ENCODE results near the gene MAPK13.

The MAPK13 gene

GRCh38 chr6:36132246-36132895, 2.1 kb downstream of the MAPK13 start:
- no peak overlapping the region for H3K9ac ChIP-seq (ENCODE audit: low read length)
- peaks cover 4% of the 10 kb centered on the region for H3K36me3 ChIP-seq (ENCODE audit: control insufficient read depth, insufficient read depth, low read length)
- peaks cover 16% of the 10 kb centered on the region for H3K4me1 ChIP-seq (ENCODE audit: control insufficient read depth, insufficient read depth, low read length)
- H3K9me3 ChIP-seq (ENCODE audit: control insufficient read depth, low read length), result no peaks in the 10 kb centered on the region
- no peaks in the 10 kb centered on the region for H3K27me3 ChIP-seq (ENCODE audit: control insufficient read depth, insufficient read depth, low read length)
- H3K4me3 ChIP-seq (ENCODE audit: low read length), result no peak overlapping the region

GRCh38 chr6:36133148-36133547, 2.8 kb downstream of the MAPK13 start:
- Histone ChIP-seq H3K9ac (ENCODE audit: low read length) (no peak overlapping the region), H3K4me1 (ENCODE audit: control insufficient read depth, insufficient read depth, low read length) (peaks cover 16% of the 10 kb centered on the region), H3K4me3 (ENCODE audit: low read length) (no peak overlapping the region), H3K27me3 (ENCODE audit: control insufficient read depth, insufficient read depth, low read length) (no peaks in the 10 kb centered on the region), H3K9me3 (ENCODE audit: control insufficient read depth, low read length) (no peaks in the 10 kb centered on the region), H3K36me3 (ENCODE audit: control insufficient read depth, insufficient read depth, low read length) (peaks cover 4% of the 10 kb centered on the region)

- H3K36me3 ChIP-seq (ENCODE audit: control insufficient read depth, insufficient read depth, low read length), result peaks cover 4% of the 10 kb centered on the region
- H3K27me3 ChIP-seq (ENCODE audit: control insufficient read depth, insufficient read depth, low read length), result no peaks in the 10 kb centered on the region
- H3K4me1 ChIP-seq (ENCODE audit: control insufficient read depth, insufficient read depth, low read length), result peaks cover 16% of the 10 kb centered on the region
- H3K9ac ChIP-seq (ENCODE audit: low read length), result no peak overlapping the region
- H3K4me3 ChIP-seq (ENCODE audit: low read length), result no peak overlapping the region
- H3K9me3 ChIP-seq (ENCODE audit: control insufficient read depth, low read length), result no peaks in the 10 kb centered on the region
Observed at GRCh38 chr6:36133912-36134311, 3.6 kb downstream of the MAPK13 start.

GRCh38 chr6:36135053-36135731, 4.9 kb downstream of the MAPK13 start:
- Histone ChIP-seq H3K36me3 (ENCODE audit: control insufficient read depth, insufficient read depth, low read length) (peaks cover 8% of the 10 kb centered on the region), H3K4me3 (ENCODE audit: low read length) (no peak overlapping the region), H3K9ac (ENCODE audit: low read length) (no peak overlapping the region), H3K27me3 (ENCODE audit: control insufficient read depth, insufficient read depth, low read length) (no peaks in the 10 kb centered on the region), H3K9me3 (ENCODE audit: control insufficient read depth, low read length) (no peaks in the 10 kb centered on the region), H3K4me1 (ENCODE audit: control insufficient read depth, insufficient read depth, low read length) (peaks cover 16% of the 10 kb centered on the region)

- Histone ChIP-seq H3K4me1 (ENCODE audit: control insufficient read depth, insufficient read depth, low read length) (peaks cover 16% of the 10 kb centered on the region), H3K4me3 (ENCODE audit: low read length) (no peak overlapping the region), H3K27me3 (ENCODE audit: control insufficient read depth, insufficient read depth, low read length) (no peaks in the 10 kb centered on the region), H3K36me3 (ENCODE audit: control insufficient read depth, insufficient read depth, low read length) (peaks cover 8% of the 10 kb centered on the region), H3K9ac (ENCODE audit: low read length) (no peak overlapping the region), H3K9me3 (ENCODE audit: control insufficient read depth, low read length) (no peaks in the 10 kb centered on the region)
Observed at GRCh38 chr6:36136034-36136433, 5.7 kb downstream of the MAPK13 start.

GRCh38 chr6:36136551-36136950, 6.2 kb downstream of the MAPK13 start:
- Histone ChIP-seq H3K4me1 (ENCODE audit: control insufficient read depth, insufficient read depth, low read length) (peaks cover 11% of the 10 kb centered on the region), H3K36me3 (ENCODE audit: control insufficient read depth, insufficient read depth, low read length) (peaks cover 8% of the 10 kb centered on the region), H3K4me3 (ENCODE audit: low read length) (no peak overlapping the region), H3K9me3 (ENCODE audit: control insufficient read depth, low read length) (no peaks in the 10 kb centered on the region), H3K9ac (ENCODE audit: low read length) (no peak overlapping the region), H3K27me3 (ENCODE audit: control insufficient read depth, insufficient read depth, low read length) (no peaks in the 10 kb centered on the region)

- no peak overlapping the region for H3K4me3 ChIP-seq (ENCODE audit: low read length)
- peaks cover 8% of the 10 kb centered on the region for H3K36me3 ChIP-seq (ENCODE audit: control insufficient read depth, insufficient read depth, low read length)
- H3K9ac ChIP-seq (ENCODE audit: low read length), result no peak overlapping the region
- no peaks in the 10 kb centered on the region for H3K4me1 ChIP-seq (ENCODE audit: control insufficient read depth, insufficient read depth, low read length)
- no peaks in the 10 kb centered on the region for H3K27me3 ChIP-seq (ENCODE audit: control insufficient read depth, insufficient read depth, low read length)
- H3K9me3 ChIP-seq (ENCODE audit: control insufficient read depth, low read length), result no peaks in the 10 kb centered on the region
Observed at GRCh38 chr6:36138667-36139066, 8.4 kb downstream of the MAPK13 start.

- Histone ChIP-seq H3K4me3 (ENCODE audit: low read length) (no peak overlapping the region), H3K9ac (ENCODE audit: low read length) (no peak overlapping the region), H3K36me3 (ENCODE audit: control insufficient read depth, insufficient read depth, low read length) (peaks cover 8% of the 10 kb centered on the region), H3K4me1 (ENCODE audit: control insufficient read depth, insufficient read depth, low read length) (no peaks in the 10 kb centered on the region), H3K9me3 (ENCODE audit: control insufficient read depth, low read length) (no peaks in the 10 kb centered on the region), H3K27me3 (ENCODE audit: control insufficient read depth, insufficient read depth, low read length) (no peaks in the 10 kb centered on the region)
Observed at GRCh38 chr6:36139431-36139830, 9.1 kb downstream of the MAPK13 start.

- Histone ChIP-seq H3K4me3 (ENCODE audit: low read length) (no peak overlapping the region), H3K9ac (ENCODE audit: low read length) (no peak overlapping the region), H3K36me3 (ENCODE audit: control insufficient read depth, insufficient read depth, low read length) (peaks cover 8% of the 10 kb centered on the region), H3K27me3 (ENCODE audit: control insufficient read depth, insufficient read depth, low read length) (no peaks in the 10 kb centered on the region), H3K4me1 (ENCODE audit: control insufficient read depth, insufficient read depth, low read length) (no peaks in the 10 kb centered on the region), H3K9me3 (ENCODE audit: control insufficient read depth, low read length) (no peaks in the 10 kb centered on the region)
Observed at GRCh38 chr6:36139991-36140710, 9.8 kb downstream of the MAPK13 start.

- no peaks in the 10 kb centered on the region for H3K4me1 ChIP-seq (ENCODE audit: control insufficient read depth, insufficient read depth, low read length)
- no peaks in the 10 kb centered on the region for H3K27me3 ChIP-seq (ENCODE audit: control insufficient read depth, insufficient read depth, low read length)
- H3K4me3 ChIP-seq (ENCODE audit: low read length), result no peak overlapping the region
- H3K9ac ChIP-seq (ENCODE audit: low read length), result no peak overlapping the region
- H3K36me3 ChIP-seq (ENCODE audit: control insufficient read depth, insufficient read depth, low read length), result peaks cover 4% of the 10 kb centered on the region
- no peaks in the 10 kb centered on the region for H3K9me3 ChIP-seq (ENCODE audit: control insufficient read depth, low read length)
Observed at GRCh38 chr6:36141091-36141490, 10.8 kb downstream of the MAPK13 start.

GRCh38 chr6:36141961-36142360, 11.6 kb downstream of the MAPK13 start:
- H3K4me3 ChIP-seq (ENCODE audit: low read length), result no peak overlapping the region
- H3K27me3 ChIP-seq (ENCODE audit: control insufficient read depth, insufficient read depth, low read length), result no peaks in the 10 kb centered on the region
- H3K9ac ChIP-seq (ENCODE audit: low read length), result no peak overlapping the region
- H3K9me3 ChIP-seq (ENCODE audit: control insufficient read depth, low read length), result no peaks in the 10 kb centered on the region
- H3K36me3 ChIP-seq (ENCODE audit: control insufficient read depth, insufficient read depth, low read length), result peaks cover 4% of the 10 kb centered on the region
- no peaks in the 10 kb centered on the region for H3K4me1 ChIP-seq (ENCODE audit: control insufficient read depth, insufficient read depth, low read length)

Data from mucosa of stomach (tissue), 1 donor.